ENCODE data around the gene ARRDC1.
A peak's percentile ranks its signal among the peaks of the same experiment; 100 is the strongest.
"Not testable (repeated sequence)": the region's sequence is repeated elsewhere in the genome, so short reads cannot be mapped to it uniquely, and the experiment has no call there.

ARRDC1 gene

GRCh38 chr9:137605121-137606004, at the start of gene ARRDC1:
TSS of gene ARRDC1 (plus strand) at chr9:137605686. CDS start at chr9:137605718, 32 bp downstream.
- no peak within 1 kb of the TSS for H3K27ac ChIP-seq
- H3K27me3 ChIP-seq (replicated peaks), result no peaks in the 10 kb centered on the region
- in situ Hi-C loops (cut with HindIII; ENCODE audit: low pct_ligation_motif_present, low sequenced_read_pairs), result no loop called here
- peak within 1 kb of the TSS; percentile 56 for H3K4me3 ChIP-seq (ENCODE audit: low read depth, low read length)
- peak; percentile 72 for DNase-seq
- H3K36me3 ChIP-seq (replicated peaks), result no peaks in the 10 kb centered on the region
- no peak for TF ChIP-seq CTCF (IDR thresholded peaks at IDR 0.05; ENCODE audit: low read depth, low read length, missing control alignments)

DNA sequence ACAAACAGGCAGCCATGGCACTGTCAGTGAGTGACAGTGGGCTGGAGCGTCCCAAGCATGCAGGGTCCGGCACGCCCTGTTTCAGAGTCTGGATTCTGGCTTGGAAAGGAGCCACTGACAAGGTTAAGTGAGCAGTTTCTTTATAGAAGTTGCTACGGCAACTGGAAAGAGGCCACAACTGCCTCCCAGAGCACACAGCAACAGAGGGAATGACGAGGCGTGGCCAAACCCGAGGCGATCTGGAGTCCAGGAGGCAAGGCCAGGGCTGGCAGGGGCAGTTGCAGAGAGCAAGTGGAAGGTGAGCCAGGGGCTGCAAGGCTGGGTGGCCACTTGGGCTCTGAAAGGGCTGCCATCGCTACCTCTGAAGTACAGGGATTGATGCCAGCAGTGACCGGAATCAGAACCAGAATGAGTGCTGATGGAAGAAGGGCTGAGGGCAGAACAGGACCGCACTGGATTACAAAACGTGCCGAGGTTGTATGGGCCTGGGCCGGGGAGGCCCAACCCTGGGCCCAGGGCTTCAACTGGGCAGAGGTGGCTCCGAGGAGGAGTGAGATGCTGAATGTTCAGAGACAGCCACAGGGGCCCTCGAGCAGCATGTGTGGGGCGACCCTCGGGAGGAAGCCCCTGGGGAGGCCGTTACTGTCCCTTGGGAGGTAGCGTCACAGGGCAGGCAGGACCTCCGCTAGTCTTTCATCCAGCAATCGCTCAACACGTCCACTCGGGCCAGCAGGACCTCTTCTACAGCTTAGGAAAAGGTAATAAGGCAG, 49.2 kb upstream of the ARRDC1 start:
- Histone ChIP-seq H3K36me3 (replicated peaks) (peaks cover 44% of the 10 kb centered on the region), H3K27ac (no peak overlapping the region)
- no peak for DNase-seq

GRCh38 chr9:137558127-137558526, 47.4 kb upstream of the ARRDC1 start:
- DNase-seq, result no peak
- no peak for TF ChIP-seq CTCF (IDR thresholded peaks at IDR 0.05; ENCODE audit: low read depth, low read length, missing control alignments)
- in situ Hi-C loops (cut with HindIII; ENCODE audit: low pct_ligation_motif_present, low sequenced_read_pairs), result no loop called here
- Histone ChIP-seq H3K4me3 (ENCODE audit: low read depth, low read length) (no peak overlapping the region), H3K27me3 (replicated peaks) (no peaks in the 10 kb centered on the region), H3K27ac (no peak overlapping the region), H3K36me3 (replicated peaks) (peaks cover 49% of the 10 kb centered on the region)

More for the DNA sequence above, 49.2 kb upstream of the ARRDC1 start:
- Histone ChIP-seq H3K27me3 (replicated peaks) (no peaks in the 10 kb centered on the region), H3K4me3 (ENCODE audit: low read depth, low read length) (no peak overlapping the region)
- in situ Hi-C loops (cut with HindIII; ENCODE audit: low pct_ligation_motif_present, low sequenced_read_pairs), result no loop called here
- TF ChIP-seq CTCF (IDR thresholded peaks at IDR 0.05; ENCODE audit: low read depth, low read length, missing control alignments), result no peak

- in situ Hi-C loops (cut with HindIII; ENCODE audit: low pct_ligation_motif_present, low sequenced_read_pairs), result no loop called here
- Histone ChIP-seq H3K27ac (no peak overlapping the region), H3K36me3 (replicated peaks) (peaks cover 34% of the 10 kb centered on the region), H3K27me3 (replicated peaks) (no peaks in the 10 kb centered on the region), H3K4me3 (ENCODE audit: low read depth, low read length) (no peak overlapping the region)
- DNase-seq, result no peak
- no peak for TF ChIP-seq CTCF (IDR thresholded peaks at IDR 0.05; ENCODE audit: low read depth, low read length, missing control alignments)
Observed at GRCh38 chr9:137564134-137564533, 41.4 kb upstream of the ARRDC1 start.

DNA sequence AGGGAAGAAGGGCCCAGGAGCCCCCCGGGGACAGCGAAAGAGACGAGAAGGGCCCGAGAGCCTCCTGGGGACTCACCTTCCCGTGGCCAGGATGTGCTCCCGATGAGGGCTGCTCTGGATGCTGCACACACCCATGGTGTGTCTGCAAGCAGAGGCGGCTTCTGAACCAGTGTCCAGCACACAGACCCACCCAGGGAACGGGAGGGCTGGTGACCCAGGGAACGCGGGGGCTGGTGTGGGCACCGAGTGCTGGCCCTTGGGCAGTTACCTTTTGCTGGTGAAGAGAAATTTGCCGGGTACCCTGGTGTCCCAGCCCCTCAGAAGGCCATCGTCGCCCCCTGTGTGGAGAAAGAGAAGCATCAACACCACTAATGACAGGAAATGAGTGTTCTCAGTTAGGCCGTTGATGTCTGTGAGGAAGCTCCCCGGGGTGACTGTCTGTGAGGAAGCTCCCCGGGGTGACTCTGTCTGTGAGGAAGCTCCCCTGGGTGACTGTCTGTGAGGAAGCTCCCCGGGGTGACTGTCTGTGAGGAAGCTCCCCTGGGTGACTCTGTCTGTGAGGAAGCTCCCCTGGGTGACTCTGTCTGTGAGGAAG, 40.6 kb upstream of the ARRDC1 start:
- in situ Hi-C loops (cut with HindIII; ENCODE audit: low pct_ligation_motif_present, low sequenced_read_pairs), result no loop called here
- Histone ChIP-seq H3K4me3 (ENCODE audit: low read depth, low read length) (no peak overlapping the region), H3K27me3 (replicated peaks) (no peaks in the 10 kb centered on the region), H3K36me3 (replicated peaks) (peaks cover 33% of the 10 kb centered on the region), H3K27ac (no peak overlapping the region)
- no peak for DNase-seq
- no peak for TF ChIP-seq CTCF (IDR thresholded peaks at IDR 0.05; ENCODE audit: low read depth, low read length, missing control alignments)

GRCh38 chr9:137568445-137568844, 37.0 kb upstream of the ARRDC1 start:
- in situ Hi-C loops (cut with HindIII; ENCODE audit: low pct_ligation_motif_present, low sequenced_read_pairs); H3K27ac ChIP-seq; H3K27me3 ChIP-seq (replicated peaks); DNase-seq; H3K4me3 ChIP-seq (ENCODE audit: low read depth, low read length): not testable (repeated sequence)
- H3K36me3 ChIP-seq (replicated peaks), result peaks cover 30% of the 10 kb centered on the region
